Raji (cell line): ENCODE measurements around the gene PRM2.

Experiments
- POLR2A ChIP-seq: IDR thresholded peaks from 2 replicates; pipeline ENCODE4 v1.6.1; 2011; ENCODE audit warnings: low read depth, low read length, control low read depth; ENCODE audit not compliant: insufficient read depth

The PRM2 gene, protein sequence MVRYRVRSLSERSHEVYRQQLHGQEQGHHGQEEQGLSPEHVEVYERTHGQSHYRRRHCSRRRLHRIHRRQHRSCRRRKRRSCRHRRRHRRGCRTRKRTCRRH

GRCh38 chr16:11276143-11276895 lies at the start of gene PRM2:
Gene PRM2 (minus strand): TSS chr16:11276480. CDS start chr16:11276370, 110 bp downstream.
- no peak for TF ChIP-seq POLR2A

DNA sequence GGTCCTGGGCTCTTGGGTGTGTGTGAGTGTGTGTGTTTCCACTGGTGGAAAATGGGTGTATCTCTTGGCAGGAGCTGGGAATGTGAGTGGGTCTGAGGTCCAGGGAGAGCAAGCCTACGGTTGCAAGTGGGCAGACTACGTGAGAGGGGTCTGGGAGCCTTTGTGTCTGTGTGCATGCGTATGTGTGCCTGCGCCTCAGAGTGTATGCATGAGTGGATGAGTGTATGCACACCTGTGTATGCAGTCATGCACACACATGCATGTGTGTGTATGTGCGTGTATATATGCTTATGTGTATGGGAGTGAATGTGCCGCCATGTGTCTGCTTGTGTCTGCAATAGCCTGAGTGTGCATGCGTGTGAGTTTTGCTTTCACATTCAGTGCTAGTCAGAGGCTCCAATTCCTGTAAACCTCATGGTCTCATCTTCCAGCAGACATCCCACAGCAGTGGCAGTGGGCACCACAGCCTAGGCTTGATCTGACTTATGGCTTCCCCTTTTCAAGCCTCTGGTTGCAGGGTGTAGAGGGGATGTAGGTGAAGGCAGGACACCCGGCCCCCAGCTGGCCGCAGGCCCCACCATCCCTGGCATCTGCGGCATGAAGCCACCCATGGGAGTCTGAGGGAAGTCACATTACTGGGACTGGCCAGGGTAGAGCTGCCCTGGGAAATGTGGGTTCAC lies 49.3 kb upstream of the PRM2 start:
- TF ChIP-seq POLR2A: no peak

DNA sequence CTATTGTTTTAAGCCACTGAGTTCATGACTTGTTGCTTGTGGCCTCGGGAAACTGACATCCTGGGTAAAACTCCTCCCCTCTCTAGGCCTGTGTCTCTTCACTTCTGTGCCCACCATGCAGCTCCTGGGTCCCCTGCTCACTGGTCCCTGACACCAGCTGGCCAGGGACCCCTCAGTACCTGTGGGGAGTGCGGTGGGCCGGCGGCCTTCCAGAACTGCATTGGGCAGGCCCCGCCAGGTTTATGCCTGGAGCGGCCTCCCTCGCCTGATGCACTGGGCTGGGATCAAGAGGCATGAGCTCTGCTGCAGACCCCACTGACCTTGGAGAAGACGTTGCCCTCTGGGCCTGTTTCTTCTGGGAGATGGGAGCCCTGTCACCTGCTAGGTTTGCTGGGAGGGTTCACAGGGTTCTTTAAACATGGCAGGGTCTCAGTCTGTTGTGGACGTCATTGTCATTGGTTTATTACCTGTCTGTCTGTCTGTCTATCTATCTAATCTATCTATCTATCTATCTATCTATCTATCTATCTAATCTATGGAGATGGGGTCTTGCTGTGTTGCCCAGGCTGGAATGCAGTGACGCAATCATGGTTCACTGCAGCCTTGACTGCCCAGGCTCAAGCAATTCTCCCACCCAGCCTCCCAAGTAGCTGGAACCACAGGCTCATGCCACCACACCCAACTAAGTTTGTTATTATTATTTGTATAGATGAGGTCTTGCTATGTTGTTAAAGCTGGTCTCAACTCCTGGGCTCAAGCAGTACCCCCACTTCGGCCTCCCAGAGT lies 47.5 kb upstream of the PRM2 start:
- TF ChIP-seq POLR2A: no peak

GRCh38 chr16:11322823-11323222 lies 46.5 kb upstream of the PRM2 start:
- no peak for TF ChIP-seq POLR2A

DNA sequence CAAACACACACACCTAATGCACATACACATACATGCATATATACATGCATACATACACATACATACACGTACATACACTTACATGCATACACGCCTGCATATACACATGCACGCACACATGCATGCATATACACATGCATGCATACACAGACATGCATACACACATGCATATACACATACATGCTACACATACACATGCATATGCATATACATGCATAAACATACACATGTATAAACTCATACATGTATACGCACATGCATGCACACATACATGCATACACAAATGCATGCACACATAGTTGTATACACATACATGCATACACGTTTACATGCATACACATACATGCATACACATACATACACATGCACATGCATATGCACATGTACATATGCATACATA lies 45.4 kb upstream of the PRM2 start:
- no peak for TF ChIP-seq POLR2A

DNA sequence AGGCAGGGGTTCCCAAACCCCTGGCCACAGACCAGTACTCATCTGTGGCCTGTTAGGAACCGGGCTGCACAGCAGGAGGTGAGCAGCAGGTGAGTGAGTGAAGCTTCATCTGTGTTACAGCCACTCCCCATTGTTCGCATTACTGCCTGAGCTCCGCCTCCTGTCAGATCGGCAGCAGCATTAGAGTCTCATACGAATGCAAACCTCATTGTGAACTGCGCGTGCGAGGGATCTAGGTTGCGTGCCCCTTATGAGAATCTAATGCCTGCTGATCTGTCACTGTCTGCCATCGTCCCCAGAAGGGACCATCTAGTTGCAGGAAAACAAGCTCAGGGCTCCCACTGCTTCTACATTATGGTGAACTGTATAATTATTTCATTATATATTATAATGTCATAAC lies 43.9 kb upstream of the PRM2 start:
- no peak for TF ChIP-seq POLR2A

DNA sequence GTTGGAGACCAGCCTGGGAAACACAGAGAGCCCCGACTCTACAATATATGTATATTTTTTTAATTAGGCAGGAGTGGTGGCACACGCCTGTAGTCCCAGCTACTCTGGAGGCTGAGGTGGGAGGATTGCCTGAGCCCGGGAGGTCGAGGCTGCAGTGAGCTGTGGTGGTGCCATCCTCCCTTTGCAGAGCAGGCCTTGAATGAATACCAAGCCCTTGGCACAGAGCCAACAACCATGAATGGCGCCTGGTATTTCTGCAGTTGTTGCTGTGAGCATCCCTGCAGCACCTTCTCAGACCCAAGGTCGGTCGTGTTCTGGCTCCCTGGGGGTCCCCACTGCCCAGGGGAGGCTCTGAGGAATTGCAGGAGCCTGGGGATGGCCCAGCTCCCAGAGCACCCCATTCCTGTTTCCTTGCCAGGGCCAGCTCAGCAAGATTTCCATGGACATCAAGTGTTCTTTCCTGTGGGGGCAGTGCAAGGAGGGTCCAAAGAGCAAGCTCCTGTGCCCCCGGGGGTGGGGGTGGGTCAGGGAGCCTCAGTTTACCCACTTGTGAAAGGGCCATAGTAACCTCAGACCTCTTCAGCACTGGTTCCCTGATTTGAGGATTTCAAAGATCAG lies 43.4 kb upstream of the PRM2 start:
- TF ChIP-seq POLR2A: no peak

DNA sequence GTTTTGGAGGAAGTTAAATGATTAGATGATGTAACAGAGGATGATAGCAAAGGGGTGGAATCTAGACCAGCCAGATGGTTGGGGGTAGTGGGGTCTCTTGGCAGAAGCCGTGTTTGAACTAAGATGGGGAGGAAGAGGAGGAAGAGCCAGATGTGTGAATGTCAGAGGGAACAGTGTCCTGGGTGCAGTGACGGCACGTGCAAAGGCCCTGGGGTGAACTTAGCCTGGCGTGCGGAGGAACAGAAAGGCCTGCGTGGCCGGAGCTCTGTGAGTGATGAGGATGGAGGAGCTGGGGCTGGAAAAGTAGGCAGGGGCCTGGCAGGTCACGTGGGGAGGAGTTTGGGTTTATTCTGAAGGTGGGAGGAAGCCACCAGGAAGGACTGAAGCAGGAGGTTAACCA lies 42.5 kb upstream of the PRM2 start:
- TF ChIP-seq POLR2A: no peak

- TF ChIP-seq POLR2A: no peak
These were observed 40.2 kb upstream of the PRM2 start for GRCh38 chr16:11316331-11317015.

DNA sequence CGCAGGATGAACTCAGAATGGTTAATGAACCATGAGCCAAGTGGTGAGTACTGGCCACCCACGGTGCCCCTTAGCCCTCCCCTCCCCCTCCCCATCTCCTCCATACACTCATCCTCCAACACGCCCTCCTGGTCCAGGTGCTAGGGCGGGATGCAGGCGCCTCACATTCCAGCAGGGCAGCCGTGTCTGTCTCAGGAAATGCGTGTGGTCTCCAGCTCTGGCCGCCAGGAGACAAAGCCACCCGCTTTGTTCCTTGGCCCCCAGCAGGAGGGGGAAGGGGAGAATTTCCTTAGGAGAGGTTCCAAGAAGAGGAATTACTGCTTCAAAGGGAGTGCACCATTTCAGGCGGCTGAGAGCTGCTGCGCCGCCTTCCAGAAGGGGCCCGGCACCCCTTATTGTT lies 39.2 kb upstream of the PRM2 start:
- no peak for TF ChIP-seq POLR2A

GRCh38 chr16:11314309-11314894 lies 38.1 kb upstream of the PRM2 start:
- TF ChIP-seq POLR2A: no peak

DNA sequence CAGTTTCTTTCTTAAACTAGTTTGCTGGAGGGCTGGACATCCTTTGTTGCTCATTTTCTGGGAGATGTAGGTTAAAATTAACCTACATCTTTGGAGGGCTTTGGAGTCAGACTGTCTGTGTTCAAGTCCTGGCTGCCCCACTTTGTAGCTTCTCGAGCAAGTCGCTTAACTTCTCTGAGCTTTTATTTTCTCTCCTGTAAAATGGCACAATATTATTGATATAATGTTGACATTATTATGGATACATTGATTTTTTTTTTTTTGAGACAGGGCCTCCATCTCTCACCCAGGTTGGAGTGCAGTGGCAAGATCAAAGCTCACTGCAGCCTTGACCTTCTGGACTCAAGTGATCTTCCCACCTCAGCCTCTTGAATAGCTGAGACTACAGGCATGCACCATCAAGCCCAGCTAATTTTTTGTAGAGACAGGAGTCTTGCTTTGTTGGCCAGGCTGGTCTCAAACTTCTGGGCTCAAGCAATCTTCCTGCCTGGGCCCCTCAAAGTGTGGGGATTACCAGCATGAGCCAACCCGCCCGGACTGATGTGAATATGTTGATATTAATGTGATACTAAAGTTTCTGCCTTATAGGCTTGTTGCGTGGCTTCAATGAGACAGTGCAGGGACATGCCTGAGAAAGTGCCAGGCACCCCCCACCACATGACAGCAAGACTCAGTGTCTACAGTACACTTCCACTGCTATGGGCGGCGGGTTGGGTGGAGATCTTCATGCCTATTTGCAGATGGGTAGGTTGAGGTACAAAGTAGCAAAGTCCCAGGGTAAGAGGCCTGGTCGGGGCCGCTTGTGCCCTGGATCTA lies 37.4 kb upstream of the PRM2 start:
- no peak for TF ChIP-seq POLR2A

GRCh38 chr16:11312718-11313492 lies 36.6 kb upstream of the PRM2 start:
- no peak for TF ChIP-seq POLR2A
